ENCODE results near the gene GOLGA6C.
"Not testable (repeated sequence)": the region's sequence is repeated elsewhere in the genome, so short reads cannot be mapped to it uniquely, and the experiment has no call there.

The GOLGA6C gene, protein sequence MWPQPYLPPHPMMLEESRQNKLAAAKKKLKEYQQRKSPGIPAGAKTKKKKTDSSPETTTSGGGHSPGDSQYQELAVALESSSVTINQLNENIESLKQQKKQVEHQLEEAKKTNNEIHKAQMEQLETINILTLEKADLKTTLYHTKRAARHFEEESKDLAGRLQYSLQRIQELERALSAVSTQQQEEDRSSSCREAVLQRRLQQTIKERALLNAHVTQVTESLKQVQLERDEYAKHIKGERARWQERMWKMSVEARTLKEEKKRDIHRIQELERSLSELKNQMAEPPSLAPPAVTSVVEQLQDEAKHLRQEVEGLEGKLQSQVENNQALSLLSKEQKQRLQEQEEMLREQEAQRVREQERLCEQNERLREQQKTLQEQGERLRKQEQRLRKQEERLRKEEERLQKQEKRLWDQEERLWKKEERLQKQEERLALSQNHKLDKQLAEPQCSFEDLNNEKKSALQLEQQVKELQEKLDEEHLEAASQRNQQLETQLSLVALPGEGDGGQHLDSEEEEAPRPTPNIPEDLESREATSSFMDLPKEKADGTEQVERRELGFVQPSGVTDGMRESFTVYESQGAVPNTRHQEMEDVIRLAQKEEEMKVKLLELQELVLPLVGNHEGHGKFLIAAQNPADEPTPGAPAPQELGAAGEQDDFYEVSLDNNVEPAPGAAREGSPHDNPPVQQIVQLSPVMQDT

DNA sequence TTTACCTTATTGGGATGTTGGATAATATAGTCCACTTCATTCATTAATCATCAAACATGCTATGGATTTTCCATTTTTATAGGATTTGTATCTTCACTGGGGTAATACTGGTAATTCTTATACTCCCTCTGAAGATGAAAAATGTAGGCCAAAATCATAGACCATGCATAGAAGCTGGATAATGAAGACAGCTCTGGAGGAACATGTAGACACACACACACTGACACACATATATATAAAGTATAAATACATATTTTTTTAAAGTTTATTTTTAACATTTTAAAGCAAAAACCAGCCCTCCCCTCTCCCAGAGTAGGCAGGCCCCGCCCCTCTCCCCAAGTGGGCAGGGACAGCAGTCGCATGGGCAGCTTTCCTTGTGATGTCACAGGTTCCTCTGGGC, at the start of gene GOLGA6C:
Gene GOLGA6C, plus strand, starts transcription at position 301 of the 400 bp plus-strand sequence. CDS start 265 bp downstream, outside the sequence.
- DNase-seq (ENCODE audit: low read depth) = not testable (repeated sequence)

DNA sequence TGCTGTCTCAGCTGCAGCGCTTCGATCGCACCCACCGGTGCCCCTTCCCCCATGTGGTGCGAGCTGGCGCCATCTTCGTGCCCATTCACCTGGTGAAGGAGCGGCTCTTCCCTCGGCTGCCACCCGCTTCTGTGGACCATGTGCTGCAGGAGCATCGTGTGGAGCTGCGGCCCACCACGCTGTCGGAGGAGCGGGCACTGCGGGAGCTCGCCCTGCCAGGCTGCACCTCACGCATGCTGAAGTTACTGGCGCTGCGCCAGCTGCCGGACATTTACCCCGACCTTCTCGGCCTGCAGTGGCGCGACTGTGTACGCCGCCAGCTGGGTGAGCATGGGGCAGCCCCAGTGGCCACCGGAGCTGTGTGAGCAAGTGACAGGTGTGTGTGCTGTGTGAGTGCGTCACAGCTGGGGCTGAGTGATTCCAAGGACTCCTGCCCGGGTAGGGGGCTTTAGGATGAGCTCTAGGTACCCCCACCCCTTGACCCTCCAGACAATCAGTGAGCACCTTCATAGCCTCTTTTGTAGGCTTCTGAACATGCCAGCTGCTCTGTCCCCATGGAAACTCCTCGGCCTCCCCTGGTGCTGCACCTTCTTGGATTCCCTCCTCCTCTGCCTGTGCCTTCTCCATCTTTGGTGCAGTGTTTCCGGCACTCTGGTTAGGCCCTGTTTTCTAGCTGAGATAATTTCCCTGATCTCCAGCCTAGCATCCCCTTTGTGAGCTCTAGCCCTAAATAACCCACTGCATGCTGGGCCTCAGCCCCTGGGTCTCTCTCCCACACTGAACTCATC, 49.4 kb upstream of the GOLGA6C start:
- DNase-seq (ENCODE audit: low read depth) = no peak

DNA sequence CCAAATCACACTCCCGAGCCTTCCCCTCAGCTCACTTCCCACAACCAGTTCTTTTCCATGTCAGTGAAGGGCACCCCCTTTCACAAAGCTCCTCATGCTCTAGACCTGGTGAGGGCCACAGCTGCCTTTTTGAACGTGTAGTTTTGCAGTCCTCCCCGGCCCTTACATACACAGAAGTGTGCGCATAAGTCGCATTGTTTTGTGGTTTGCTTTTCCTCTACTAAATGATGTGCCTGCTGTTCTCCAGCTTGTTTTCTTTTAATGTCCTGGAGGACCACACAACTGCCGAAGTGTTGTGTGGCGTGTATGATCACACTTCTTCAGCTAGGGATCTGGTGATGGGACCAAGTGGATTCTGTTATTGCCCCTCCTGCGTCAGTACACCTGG, 48.9 kb upstream of the GOLGA6C start:
- no peak for DNase-seq (ENCODE audit: low read depth)

DNA sequence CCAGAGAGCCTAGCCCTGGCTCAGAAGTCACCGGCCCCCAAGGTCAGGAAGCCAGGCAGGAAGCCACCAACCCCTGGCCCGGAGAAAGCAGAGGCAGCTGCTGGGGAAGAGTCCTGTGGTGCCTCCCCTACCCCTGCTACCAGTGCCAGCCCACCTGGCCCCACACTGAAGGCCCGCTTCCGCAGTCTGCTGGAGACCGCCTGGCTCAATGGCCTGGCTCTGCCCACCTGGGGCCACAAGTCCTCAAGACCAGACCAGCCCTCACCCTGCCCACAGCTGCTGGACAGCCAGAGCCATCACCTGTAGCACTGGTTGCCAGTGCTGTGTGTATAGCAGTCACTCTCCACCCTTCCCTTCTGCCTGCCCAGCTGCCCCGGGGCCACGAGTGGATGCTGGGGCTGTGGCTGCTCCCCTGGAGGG, 47.3 kb upstream of the GOLGA6C start:
- no peak for DNase-seq (ENCODE audit: low read depth)

DNA sequence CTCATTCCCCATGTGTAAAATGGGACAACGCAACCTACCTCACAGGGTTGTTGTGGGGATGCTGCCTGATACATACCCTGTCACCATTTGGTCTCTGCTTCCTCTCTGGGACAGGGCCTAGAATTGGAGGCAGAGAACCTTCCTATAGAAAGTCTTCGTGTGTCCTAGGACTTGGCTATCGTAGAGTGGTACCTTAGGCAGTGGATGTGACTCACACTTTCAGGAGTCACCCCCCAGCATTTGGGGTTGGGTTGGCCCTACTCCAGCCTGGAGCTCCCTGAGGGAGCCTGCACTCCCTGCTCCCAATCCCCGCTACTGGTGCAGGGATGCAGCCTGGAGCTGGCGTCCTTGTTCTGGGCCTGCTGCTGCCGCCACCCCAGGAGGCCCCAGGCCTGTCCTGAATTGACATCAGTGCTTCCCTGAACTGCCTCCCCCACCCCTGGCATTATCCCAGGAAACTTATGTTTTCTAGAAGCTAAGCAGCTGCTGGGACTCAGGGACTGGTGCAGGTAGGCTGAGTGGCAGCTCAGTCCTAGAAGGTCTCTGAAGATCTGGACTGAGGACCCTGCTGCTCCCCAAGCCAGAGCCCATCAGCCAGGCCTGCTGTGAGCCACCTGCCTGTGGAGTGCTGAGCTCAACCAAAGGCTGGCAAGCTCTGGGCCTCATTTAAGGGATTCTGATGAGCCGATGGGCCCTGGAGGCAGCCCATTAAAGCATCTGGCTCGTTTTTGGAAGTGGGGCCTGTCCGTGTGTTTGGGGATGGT, 46.5 kb upstream of the GOLGA6C start:
- no peak for DNase-seq (ENCODE audit: low read depth)

DNA sequence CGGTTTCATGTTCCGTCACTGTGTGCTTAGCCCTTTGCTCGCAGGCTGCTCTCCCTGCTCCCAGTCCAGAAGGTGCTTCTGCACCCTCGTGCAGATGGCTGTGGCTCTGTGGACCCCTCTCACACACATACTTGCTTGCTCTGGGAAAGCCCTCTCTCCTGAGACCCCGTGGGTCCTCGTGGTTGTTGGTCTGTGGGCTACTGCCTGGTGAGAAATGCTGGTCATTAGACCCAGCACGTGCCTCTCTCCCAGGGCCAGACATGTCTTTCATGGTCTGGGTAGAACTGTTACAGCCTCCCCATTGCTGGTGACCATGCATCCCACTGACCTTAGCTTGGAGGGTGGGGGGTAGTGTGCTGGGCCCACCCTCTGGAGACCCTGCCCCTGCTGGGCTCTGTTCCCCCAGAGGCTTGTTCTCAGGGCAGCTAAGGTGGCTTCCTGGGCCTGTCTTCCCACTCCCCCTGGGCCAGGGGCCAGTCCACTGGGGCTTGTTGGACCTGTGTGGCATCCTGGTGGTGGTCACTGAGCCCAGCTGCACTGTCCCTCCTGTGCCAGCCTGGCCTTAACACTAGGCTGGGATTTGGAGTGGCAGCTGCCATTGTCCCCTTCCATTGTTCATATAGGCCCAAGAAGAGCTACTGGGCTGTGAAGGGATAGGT, 45.8 kb upstream of the GOLGA6C start:
- DNase-seq (ENCODE audit: low read depth) = no peak

DNA sequence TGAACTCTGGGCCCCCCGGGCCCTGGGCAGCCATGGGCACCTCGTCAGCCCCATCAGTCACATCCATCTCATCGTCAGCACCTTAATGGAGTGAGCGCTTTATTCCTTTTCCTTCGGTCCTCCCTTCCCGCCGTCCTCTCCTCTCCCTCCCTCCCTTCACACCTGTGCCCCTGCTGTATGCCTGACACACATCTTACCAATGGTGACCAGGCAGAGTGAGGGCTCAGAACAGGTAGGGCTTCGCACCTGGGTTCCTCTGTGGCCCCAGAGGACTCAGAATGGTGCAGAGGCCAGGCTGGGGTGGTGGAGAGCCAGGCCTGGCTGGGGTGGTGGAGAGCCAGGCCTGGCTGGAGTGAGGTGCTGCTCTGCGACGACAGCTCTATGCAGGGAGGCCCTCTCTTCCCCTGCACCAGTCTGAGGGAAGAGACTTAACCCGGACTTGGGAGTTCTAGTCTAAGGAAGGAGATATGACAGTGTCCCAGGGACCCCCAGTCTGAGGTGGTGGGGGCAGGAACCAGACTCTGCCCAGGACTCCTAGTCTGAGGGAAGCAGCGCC, 44.8 kb upstream of the GOLGA6C start:
- DNase-seq (ENCODE audit: low read depth) = no peak

DNA sequence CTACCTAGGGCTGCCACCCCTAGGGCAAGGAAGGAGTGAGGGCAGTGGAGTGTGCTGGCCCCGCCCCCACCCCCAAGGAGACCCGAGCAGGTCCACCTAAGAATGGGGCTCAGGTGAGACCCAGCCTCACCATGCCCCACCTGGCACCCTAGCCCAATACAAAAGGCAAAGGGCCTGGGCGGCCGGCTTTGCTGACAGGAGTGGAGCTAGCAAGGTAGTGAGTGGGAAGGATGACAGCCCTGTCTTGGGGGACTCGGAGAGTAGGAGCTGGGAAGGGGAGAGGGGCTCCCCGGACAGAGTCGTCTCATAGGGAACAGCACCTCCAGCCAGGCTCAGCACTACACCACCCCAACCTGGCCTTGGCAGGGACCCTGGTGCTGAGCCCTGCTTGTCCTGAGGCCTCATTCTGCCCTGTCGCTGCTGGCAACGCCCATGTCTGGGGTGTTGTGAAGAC, 44.3 kb upstream of the GOLGA6C start:
- no peak for DNase-seq (ENCODE audit: low read depth)

DNA sequence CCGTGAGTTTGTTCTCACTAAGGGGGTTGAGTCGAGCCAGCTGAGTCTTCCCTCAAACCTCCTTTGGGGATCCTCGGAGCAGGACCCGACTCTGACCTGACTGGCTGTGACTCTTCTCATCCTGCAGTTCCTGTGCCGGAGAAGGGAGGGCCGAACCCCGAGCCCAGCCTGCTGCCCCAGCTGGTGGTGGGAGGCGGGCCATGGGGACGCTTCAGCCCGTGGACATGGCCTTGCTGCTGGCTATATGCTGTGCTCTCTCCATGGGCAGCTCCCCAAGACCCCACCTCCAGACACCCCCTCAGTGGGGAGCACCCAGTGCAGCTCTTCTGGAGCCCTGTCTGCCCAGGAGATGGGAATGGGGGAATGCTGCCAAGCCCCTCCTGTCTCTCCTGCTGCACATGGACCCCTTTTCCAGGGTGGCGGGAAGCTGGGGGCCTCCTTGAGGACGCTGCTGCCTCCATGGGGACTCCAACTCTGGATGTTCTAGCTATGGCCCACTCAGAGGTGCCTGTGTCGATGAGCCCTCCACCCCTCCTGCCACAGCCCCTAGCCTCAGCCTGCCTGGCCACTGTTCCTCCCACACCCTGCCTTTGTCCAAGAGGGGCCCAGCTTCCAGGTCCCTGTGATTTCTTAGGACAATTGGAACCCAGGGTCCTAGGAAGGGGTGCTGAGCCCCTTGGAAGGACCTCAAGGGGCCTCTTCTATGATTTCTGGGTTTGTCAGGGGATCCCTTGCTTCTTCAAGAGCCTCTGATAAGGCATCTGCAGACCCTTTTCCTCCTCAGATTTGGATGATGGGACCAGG, 43.6 kb upstream of the GOLGA6C start:
- DNase-seq (ENCODE audit: low read depth) = no peak

DNA sequence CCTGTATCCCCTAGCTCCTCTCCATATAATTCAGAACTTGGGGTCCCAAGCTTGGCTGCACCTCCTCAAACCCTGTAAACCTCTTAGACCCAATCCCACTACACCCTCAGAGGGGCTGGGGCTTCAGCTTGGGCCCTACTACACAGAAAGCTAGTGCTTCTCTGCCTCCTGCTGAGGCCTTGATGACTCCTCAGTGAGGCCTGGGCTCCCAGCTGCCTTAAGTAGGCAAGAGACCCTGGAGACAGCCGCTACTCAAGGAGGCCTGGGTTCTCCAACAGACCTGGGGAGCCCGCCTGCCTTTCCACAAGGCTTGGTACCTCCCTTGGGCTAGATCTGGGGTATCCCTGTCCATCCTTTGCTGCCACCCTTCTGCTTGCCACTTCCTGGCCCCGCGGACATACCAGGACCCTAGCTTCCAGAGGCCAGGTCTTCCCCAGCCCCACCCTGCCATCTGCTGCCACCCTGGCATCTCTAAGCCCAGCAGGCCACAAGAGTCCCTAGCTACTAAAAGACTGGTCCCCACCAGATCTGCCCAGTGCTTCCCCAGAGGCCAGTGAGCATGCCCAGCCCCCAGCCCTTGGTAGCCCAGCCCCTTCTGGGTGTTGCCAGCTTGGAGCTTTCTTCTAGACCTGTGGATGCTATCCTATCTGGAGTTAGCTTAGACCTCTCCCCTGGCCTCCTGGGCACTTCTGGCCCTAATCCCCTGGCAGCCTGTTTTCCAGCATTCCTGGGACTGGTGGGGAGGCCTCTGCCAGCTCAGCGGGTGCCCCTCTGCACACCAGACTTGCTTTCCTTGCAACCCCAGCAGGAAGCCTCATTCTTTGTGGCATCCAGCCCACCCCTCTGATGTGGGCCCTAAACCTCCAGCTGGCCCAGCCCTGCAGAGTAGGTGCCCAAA, 42.8 kb upstream of the GOLGA6C start:
- DNase-seq (ENCODE audit: low read depth) = no peak

DNA sequence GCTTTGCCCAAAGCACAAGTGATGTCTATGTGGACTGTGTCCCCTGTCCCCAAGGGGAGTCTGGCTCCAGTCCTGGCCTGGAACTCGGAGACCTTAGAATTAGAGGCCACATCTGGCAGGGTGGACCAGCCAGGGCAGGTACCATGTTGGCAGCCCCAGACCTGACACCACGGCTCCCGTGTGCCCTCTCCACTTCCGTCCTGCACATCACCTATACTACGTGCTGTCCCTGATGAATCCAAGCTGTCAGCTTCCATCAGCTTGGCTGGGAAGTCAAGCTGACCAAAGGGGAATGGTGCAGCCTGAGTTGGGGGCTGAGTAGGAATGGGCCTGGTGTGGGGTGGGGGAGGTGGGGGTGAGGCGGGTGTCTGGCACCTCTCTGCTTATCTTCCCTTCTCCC, 41.1 kb upstream of the GOLGA6C start:
- DNase-seq (ENCODE audit: low read depth) = no peak

DNA sequence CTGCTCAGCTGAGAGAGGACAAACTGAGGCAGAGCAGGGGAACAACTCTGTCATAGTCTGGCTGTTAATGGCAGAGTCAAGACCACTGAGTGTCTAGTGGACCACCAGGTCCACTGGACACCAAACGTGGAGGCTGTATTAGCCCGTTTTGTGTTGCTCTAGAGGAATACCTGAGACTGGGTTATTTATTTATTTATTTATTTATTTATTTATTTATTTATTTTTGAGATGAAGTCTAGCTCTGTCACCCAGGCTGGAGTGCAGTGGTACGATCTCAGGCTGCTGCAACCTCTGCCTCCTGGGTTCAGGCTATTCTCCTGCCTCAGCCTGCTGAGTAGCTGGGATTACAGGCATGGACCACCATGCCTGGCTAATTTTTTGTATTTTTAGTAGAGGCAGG, 40.6 kb upstream of the GOLGA6C start:
- not testable (repeated sequence) for DNase-seq (ENCODE audit: low read depth)

DNA sequence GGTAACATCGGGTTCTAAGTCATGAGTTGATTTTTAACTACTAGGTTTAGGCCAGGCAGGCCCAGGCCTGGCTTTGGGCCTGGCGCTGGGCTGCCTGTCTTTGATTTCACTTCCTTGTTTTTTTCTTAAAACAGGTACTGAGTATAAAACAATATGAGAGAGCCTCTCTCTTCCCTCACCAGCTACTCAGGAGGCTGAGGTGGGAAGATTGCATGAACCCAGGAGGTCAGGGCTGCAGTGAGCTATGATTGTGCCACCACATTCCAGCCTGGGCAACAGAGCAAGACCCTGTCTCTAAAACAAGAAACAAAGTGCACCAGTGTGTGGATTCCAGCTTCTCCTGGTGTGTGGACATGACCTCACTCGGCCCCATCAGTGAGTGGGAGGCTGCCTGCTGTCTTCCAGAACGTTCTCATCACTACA, 38.6 kb upstream of the GOLGA6C start:
- not testable (repeated sequence) for DNase-seq (ENCODE audit: low read depth)

DNA sequence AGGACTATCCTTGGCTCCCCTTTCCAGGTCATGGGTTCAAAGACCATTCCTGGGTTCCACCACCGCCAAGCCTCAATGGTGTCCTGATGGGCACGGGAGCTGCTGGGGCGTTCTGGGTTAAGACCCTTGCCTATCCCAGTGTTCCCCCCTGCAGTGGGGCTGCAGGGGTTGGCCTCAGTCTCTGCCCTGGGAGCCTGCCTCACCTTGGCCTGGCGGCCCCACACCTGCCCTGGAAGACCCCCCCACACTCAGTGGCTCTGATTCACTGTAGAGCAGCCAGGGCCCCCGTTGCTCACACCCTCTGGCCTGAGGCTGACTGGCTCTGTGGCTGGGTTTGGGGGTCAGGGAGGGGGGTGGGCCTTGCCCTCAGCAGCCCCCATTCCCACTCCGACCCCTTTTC, 34.4 kb upstream of the GOLGA6C start:
- no peak for DNase-seq (ENCODE audit: low read depth)

DNA sequence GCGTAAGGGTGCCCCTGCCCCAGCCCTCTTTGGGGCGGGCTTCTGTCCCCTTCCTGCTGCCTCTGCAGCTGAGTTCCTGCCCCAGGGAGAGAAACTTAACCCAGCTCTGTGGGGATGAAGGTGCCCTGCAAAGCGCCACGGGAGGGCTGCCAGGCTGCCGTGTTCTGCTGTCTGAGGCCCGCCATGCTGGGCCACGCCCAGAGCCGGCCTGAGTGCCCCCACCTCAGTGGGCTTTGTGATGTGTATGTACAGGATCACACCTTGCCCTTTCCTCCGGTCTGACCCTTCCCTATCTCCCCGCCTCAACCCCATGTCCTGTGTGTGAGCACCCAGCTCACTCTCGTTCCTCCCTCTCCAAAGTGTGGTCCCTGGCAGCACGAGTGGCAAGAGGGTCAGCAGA, 33.9 kb upstream of the GOLGA6C start:
- no peak for DNase-seq (ENCODE audit: low read depth)

DNA sequence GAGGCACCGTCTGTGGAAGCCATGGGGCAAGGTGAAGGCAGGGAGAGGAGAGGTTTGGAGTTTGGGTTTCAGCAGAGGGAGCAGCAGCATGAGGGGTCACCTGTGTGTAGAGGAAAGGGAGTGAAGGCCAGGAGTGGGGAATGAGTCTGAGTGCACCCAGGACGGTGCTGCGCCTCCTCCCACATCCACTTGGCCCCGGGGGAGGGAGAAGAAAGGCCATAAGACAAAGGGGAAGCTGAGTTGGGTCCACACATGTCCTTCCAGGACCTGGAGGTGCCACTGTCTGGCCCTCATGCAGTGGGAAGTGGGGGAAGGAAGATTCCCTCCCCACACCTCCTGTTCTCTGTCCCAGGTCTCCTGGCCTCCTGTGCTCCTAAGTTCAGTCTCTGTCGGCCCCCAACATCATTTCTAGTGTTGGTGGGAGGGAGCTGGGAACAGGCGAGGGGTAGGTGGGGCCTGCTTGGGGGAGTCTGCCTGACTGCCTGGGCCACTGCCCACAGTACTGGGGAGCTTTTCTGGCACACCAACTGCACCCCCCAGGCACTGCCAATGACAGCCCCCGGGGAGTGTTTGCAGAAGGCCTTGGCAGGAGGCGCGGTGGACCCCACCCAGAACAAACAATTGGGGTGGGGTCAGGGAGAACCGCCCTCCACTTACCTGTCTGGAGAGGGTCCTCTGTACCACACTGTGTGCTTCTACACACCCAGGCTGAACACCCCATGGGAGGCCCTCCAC, 32.9 kb upstream of the GOLGA6C start:
- DNase-seq (ENCODE audit: low read depth) = not testable (repeated sequence)

DNA sequence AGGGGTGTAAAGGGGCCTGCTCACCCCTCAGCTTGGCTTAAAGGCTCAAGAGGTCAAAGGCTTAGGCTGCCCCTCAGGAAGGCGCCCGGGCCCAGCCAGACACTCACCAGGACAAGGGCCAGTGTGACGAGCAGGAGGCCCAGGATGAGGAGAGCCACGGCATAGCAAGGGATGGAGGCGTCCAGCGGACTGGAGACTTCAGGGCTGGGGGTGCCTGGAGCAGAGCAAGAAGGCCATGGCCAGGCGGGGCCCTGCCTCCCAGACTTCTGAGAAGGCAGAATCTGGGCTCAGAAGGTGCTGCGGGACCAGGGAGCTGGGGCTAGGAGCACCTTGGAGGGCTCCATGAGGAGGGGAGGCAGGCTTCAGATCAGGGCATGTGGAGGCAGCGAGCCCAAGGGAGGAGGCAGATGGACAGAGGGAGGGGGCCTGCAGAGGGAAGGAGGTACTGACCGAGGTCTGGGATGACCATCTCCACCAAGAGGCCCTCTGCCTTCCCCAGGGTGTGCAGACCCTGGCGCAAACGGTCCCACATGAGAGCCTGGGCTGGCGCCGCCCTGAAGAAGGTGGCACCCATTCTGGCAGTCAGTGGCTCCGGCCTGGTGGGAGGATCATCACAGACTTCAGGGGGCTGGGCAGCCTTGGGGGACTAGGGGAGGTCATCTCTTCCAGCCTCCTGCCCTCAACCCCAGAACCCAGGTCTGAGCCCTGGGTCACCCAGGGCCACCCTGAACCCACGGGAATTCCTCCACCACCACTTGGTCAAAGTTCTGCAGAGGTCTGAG, 32.0 kb upstream of the GOLGA6C start:
- DNase-seq (ENCODE audit: low read depth) = no peak

Measured in stimulated activated CD8-positive, alpha-beta memory T cell treated with anti-CD3 and anti-CD28 coated beads, Interleukin-12 subunit alpha, Interleukin-12 subunit beta, amount 100 ng/mL, for 1 hour (primary cell).